Measurements from ENCODE around the gene KANSL2.

KANSL2 gene

DNA sequence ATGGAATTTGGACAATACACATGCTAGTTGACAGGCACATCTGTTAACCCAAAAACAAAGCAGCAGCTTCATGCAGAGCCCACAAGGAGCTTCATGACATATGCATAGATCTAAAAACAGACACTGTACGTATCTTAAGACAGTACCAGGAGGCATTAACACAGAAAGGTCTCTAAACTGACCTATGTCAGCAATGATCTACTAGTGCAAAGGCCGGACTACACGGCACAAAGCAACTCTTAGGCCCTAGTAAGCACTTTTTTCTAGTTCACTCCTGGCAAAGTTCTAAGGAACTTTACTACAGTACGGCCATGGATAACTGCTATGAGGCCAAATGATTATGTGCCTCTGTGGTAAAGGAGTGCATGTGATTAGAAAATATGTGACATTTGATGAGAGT is 8.4 kb upstream of the KANSL2 start:
- TF ChIP-seq CTCF (IDR thresholded peaks at IDR 0.05; ENCODE audit: low read depth, low read length) = no peak
- H3K4me3 ChIP-seq (ENCODE audit: low read depth, low read length) = no peak overlapping the region

- no peak overlapping the region for H3K4me3 ChIP-seq (ENCODE audit: low read depth, low read length)
- TF ChIP-seq CTCF (IDR thresholded peaks at IDR 0.05; ENCODE audit: low read depth, low read length) = no peak
Observed at GRCh38 chr12:48688836-48689235, 6.8 kb upstream of the KANSL2 start.

DNA sequence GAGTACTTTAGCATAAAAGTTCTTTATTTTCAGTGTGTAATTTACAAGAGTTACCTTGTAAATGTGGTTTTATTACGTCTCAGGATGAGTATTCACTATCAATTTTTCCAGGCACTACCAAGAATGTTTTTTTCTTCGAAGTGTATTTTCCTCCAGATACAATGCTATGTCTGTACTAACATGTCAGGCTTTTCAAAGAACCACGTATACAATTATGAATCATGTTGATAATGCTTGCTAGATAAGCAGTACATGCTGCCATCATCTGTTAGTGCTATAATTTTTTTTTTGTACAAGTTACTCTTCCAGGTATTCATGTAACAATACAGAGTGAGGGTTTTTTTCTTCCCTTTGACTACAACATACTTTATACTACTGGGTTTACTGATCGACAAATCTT is 5.6 kb upstream of the KANSL2 start:
- TF ChIP-seq CTCF (IDR thresholded peaks at IDR 0.05; ENCODE audit: low read depth, low read length) = no peak
- H3K4me3 ChIP-seq (ENCODE audit: low read depth, low read length) = no peak overlapping the region

- no peak for TF ChIP-seq CTCF (IDR thresholded peaks at IDR 0.05; ENCODE audit: low read depth, low read length)
- no peak overlapping the region for H3K4me3 ChIP-seq (ENCODE audit: low read depth, low read length)
Observed at GRCh38 chr12:48686615-48687334, 4.7 kb upstream of the KANSL2 start.

GRCh38 chr12:48686037-48686595 is 4.1 kb upstream of the KANSL2 start:
- TF ChIP-seq CTCF (IDR thresholded peaks at IDR 0.05; ENCODE audit: low read depth, low read length) = no peak
- H3K4me3 ChIP-seq (ENCODE audit: low read depth, low read length) = no peak overlapping the region

- H3K4me3 ChIP-seq (ENCODE audit: low read depth, low read length) = no peak overlapping the region
- TF ChIP-seq CTCF (IDR thresholded peaks at IDR 0.05; ENCODE audit: low read depth, low read length) = no peak
Observed at GRCh38 chr12:48683534-48683933, 1.5 kb upstream of the KANSL2 start.

GRCh38 chr12:48682927-48683326 is 889 bp upstream of the KANSL2 start:
- no peak for TF ChIP-seq CTCF (IDR thresholded peaks at IDR 0.05; ENCODE audit: low read depth, low read length)
- peak overlapping the region; percentile 98 for H3K4me3 ChIP-seq (ENCODE audit: low read depth, low read length)

GRCh38 chr12:48682533-48682905 is 481 bp upstream of the KANSL2 start:
- H3K4me3 ChIP-seq (ENCODE audit: low read depth, low read length) = peak overlapping the region; percentile 98
